CD4-positive, alpha-beta T cell treated with Interferon gamma for 1 hour (primary cell): ENCODE data around the gene ILRUN.
"Not testable (repeated sequence)": the region's sequence is repeated elsewhere in the genome, so short reads cannot be mapped to it uniquely, and the experiment has no call there.

Experiments used
- DNase-seq: peaks from one replicate; pipeline ENCODE4 v3.0.0-alpha.2; 2020

The ILRUN gene

DNA sequence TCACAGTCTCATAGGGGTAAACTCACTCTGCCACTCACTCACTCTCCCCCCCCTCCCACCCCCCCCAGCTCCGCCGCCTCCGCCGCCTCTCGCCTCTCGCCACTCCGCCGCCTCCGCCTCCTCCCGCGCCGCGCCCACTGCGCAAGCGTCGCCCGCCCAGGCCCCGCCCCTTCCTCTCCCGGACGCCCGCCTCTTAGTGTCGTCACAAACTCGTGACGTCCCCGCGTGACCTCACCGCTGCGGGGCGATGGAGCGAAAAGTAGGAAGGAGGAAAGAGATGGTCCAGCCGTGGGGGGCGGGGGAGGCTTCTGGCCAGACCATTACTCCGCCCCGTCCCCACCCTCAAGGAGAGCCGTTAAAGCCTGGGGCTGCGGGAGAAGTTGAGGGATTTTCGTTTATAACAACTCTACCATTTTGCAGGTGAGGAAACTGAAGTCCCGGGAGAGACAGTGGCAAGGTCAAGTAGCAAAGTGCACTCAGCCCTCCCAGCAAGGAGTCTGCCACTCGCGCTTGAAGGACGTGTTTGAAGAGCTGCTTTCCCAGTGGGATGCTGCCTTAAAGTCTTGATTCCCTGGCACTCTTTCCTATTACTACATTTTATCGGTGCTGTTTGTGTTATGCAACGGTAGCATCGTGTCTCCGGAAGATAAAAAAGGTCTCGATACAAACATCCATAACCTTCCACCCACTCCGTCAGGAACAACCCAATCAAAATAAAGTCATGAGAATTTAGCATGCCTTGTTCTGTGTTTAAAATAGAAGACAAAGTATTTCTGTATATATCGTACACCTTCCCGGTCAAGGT is at the start of gene ILRUN:
Gene ILRUN (minus strand): TSS at position 29 of the 805 bp plus-strand sequence. CDS start 164 bp downstream, outside the sequence.
- DNase-seq = peak; percentile 96

DNA sequence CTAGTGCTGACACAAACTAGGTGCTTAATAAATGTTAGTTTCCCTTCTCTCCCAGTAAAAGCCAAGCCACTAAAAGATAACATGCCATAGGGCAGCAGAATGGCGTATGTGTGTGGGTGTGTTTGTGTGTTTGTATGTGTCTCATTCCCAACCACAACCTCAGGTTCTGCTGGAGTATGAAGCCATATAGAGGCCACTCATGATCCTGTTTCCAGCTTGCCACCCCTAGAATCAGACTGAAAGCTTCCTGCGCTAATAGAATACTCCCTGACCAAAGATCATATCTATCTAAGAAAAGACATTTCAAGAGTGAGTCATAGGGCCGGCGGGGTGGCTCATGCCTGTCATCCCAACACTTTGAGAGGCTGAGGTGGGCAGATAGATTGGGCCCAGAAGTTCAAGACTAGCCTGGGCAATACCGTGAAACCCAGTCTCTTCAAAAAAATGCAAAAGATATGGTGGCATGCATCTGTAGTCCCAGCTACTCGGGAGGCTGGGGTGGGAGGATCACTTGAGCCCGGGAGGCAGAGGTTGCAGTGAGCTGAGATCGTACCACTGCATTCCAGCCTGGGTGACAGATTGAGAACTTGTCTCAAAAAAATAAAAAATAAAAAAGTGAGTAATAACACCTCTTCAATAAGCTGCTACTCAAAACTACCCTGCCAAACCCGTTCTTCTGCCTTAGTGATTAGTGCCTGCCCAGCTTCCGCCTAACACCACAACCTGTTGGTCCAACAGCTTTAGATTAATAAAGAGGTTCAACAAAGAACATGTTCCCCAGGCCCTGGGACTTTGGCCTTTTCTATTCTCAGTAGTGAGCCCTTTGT is 48.9 kb upstream of the ILRUN start:
- no peak for DNase-seq

DNA sequence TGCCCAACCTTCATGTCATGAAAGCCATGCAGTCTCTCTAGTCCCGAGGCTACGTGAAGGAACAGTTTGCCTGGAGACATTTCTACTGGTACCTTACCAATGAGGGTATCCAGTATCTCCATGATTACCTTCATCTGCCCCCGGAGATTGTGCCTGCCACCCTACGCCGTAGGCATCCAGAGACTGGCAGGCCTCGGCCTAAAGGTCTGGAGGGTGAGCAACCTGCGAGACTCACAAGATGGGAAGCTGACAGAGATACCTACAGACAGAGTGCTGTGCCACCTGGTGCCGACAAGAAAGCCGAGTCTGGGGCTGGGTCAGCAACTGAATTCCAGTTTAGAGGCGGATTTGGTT is 47.7 kb upstream of the ILRUN start:
- DNase-seq = not testable (repeated sequence)

DNA sequence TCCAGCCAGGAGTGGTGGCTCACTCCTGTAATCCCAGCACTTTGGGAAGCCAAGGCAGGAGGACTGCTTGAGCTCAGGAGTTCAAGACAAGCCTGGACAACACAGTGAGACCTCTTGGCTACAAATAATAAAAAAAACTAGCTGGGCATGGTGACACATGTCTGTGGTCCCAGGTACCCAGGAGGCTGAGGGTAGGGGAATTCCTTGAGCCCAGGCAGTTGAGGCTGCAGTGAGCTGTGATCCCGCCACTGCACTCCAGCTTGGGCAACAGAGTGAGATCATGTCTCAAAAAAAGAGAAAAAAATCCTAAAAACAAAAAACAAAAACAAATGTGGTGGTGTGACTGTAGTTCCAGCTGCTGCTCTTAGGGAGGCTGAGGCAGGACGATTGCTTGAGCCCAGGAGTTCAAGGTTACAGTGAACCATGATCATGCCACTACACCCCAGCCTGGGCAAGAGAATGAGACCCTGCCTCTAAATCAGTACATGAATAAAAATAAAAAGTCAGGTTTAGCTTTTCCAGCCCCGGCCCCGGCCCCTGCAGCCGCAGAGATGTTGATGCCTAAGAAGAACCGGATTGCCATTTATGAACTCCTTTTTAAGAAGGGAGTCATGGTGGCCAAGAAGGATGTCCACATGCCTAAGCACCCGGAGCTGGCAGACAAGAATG is 47.2 kb upstream of the ILRUN start:
- DNase-seq = no peak

DNA sequence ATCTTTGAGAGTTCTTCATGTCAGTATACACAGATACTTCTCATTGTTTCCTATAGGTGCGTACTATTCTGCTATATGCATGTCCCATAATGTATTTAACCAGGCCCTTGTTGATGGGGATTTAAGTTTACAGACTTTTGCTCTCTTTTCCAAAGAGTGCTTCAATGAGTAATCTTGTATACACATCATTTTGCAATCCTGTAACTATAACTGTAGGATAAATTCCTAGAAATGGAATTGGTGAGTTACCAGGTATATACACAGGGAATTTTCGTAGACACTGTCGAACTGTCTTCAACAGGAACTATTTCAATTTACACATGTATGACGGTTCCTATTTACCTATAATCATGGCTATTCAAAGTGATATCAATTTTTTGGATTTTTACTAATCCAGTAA is 45.5 kb upstream of the ILRUN start:
- DNase-seq = no peak

DNA sequence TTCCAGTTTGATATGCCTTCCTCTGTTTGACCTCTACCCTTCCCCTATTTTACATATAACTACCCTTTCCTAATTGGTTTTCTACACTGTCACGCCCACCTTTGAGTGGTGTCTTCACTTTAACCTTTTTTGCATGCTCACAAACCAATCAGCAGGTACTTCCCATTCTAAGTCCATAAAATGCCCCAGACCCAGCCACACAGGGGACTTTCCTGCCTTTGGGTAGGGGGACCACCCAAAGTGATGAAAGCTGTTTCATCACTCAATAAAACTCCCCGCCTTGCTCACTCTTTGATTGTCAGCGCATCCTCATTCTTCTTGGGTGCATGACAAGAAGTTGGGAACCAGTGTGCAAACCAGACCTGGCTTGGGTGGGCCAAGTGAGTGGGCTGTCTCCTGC is 40.3 kb upstream of the ILRUN start:
- no peak for DNase-seq

DNA sequence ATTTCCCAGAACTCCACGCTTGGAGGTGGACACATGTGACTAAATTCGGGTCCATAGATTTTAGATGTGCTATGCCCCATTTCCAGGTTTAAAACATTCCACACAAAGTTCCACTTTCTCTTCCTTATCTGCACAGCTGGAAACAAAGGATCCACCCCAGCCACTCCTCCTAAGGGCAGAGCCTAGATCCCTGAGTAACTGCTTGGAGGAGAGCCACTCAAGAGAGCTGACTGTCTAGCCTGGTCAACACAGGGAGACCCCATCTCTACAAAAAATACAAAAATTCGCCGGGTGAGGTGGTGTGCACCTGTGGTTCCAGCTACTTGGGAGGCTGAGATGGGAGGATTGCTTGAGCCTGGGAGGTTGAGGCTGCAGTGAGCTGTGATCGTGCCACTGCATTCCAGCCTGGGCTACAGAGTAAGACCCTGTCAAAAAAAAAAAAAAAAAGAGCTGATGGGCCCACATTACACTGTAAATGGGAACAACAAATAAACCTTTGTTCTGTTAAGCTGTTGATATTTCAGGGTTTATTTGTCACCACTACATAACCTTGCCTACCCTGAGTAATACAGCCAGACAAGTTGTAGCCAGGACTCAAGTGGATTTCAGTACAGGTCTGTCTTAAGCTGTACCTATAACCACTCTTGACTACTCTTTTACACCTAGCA is 35.0 kb upstream of the ILRUN start:
- DNase-seq = no peak

DNA sequence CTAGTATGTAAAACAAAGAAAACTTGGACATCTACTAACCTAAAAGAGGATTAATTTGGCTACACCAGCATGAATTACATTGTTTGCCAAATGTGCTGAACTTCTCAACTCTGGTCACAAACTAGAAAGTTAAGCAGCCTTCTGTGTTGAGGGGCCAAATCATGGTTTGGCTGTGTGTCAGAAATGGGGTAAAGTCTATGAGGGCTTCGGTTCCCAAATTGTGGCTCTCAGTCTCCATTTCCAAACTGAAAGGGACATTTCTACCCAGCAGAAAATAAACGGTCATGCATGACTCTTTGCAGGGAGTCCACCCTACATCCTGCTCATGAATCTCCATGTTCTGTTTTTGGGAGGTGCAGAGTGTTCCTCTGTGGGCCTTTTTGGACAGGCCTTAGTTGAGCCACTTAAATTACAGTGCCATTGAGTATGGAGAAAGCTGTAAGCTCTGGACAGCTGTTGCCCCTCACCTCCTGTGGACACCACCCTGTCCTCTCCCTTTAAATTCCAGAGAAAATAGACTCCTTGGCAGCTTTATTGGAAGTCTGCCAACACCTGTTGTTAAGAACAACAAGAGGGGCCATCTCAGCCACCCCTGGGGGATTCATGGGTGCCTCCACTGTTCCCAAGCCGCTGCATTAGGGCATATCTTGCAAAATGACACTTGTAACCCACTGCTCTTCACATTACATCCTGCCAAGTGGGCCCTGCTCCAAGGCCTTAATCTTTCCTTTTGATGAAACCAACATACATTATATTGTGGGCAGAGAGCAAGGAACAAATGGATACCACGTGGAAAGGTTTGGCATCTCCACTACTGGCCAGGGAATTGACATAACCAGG is 33.3 kb upstream of the ILRUN start:
- DNase-seq = no peak

DNA sequence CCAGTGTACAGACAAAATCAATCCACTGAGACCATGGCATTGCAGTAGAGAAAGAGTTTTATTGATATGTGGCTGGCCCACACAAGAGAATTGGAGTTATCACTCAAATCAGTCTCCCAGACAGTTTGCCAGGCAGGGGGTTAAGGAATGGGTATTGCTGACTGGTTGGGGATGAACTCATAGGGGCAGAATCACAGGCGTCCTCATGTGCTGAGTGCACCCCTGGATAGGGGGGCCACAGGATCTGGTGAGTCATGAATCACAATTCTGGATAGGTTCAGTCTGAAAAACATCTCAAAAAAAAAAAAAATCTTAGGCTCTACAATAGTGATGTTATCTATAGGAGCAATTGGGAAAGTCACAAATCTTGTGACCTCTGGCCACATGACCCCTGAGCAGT is 29.5 kb upstream of the ILRUN start:
- DNase-seq = no peak

DNA sequence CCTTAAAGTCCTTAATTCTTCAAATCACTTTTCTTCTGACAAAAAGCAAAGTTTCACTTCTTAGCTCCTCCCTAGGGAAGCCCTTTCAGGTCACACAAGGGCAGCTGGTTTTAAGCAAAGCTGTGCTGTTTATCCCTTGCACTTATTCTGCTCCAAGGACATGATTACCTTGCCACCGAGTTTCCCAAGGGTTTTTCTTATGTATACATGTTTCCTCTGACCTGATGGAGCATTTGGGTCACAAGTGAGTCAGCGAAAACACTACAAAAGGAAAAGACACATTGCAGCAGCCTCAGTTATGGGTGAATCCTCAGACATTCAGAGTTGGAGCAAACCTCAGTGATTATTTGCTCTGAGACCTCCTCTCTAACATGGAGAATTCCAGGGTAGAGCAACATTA is 26.6 kb upstream of the ILRUN start:
- no peak for DNase-seq

DNA sequence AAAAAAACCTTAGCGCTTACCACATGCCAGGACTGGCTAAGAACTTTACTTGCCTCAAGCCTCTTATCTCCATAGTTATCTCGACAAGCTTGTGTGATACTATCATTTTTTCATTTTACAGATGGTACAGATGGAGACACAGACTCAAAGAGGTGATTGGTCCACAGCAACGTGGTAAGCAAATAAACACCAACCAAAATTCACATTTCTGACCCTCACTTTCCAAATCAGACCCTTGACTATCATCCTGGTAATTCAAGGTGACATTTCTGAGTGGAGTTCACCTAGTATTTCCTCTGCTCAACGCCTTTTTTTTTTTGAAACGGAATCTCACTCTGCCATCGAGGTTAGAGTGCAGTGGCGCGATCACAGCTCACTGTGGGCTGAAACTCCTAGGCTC is 25.9 kb upstream of the ILRUN start:
- DNase-seq = no peak

DNA sequence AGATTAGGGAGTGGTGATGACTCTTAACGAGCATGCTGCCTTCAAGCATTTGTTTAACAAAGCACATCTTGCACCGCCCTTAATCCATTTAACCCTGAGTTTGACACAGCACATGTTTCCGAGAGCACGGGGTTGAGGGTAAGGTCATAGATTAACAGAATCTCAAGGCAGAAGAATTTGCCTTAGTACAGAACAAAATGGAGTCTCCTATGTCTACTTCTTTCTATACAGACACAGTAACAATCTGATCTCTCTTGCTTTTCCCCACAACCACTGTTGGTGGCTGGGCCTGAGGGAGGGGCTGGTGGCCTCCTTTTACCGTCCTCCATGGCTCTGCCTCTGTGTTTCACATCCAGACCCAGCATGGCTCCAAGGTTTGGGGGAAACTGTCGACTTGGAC is 23.6 kb upstream of the ILRUN start:
- DNase-seq = not testable (repeated sequence)

DNA sequence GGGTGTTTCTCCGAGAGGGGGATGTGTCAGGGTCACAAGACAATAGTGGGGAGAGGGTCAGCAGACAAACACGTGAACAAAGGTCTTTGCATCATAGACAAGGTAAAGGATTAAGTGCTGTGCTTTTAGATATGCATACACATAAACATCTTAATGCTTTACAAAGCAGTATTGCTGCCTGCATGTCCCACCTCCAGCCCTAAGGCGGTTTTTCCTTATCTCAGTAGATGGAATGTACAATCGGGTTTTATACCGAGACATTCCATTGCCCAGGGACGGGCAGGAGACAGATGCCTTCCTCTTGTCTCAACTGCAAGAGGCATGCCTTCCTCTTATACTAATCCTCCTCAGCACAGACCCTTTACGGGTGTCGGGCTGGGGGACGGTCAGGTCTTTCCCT is 23.1 kb upstream of the ILRUN start:
- DNase-seq = not testable (repeated sequence)

DNA sequence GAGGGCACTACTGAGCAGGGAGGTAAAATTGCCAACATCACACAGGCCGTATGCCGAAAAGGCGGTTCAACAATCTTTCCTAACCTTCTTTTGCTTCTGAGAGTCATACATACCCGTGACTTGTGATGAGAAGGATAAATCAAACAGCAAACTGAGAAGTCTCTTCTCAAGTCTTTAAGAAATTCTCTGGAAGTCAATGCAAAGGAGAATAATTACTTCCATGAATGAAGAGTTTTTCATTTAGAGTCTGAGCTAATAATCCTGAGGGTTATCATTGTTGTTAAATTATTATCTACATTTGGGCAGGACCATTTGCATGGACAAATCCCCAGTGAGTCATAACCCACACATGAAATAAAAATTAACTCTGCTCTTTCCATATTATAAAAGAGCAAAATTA is 22.4 kb upstream of the ILRUN start:
- DNase-seq = no peak

DNA sequence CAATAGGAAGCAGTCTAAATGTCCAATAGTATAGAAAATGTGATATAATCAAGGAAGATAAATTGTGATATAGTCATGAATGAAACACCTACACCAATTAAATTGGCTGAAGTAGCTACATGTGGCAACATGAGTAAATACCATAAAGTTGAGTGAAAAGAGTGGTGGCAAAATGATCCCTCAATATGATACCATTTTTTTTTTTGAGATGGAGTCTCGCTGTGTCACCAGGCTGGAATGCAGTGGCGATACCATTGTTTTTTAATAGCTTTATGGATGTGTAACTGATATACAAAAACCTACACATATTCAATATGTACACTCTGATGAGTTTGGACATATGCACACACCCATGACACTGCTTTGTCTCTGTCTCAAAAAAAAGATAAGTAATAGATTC is 20.9 kb upstream of the ILRUN start:
- no peak for DNase-seq

DNA sequence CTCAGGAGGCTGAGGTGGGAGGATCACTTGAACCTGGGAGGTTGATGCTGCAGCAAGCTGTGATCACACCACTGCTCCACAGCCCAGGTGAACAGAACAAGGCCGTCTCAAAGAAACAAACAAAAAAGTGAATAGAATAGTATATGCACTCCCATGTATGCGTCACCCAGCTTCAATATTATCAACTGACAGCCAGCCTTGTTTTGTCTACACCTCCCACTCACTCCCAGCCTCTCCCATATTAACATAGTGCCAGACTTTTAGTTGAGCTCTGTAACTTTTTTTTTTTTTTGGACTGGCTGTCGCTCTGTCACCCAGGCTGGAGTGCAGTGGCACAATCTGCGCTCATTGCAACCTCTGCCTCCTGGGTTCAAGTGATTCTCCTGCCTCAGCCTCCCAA is 18.1 kb upstream of the ILRUN start:
- DNase-seq = no peak

DNA sequence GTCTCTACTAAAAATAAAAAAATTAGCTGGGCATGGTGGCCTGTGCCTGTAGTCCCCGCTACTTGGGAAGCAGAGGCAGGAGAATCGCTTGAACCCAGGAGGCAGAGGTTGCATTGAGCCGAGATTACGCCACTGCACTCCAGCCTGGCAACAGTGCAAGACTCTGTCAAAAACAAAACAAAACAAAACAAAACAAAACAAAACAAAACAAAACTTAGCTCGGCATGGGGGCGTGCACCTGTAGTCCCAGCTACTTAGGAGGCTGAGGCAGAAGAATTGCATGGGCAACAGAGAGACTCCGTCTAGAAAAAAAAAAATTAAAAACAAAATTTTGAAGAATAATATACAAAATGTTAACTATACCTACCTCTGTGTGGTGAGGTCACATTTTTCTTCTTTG is 16.3 kb upstream of the ILRUN start:
- not testable (repeated sequence) for DNase-seq

DNA sequence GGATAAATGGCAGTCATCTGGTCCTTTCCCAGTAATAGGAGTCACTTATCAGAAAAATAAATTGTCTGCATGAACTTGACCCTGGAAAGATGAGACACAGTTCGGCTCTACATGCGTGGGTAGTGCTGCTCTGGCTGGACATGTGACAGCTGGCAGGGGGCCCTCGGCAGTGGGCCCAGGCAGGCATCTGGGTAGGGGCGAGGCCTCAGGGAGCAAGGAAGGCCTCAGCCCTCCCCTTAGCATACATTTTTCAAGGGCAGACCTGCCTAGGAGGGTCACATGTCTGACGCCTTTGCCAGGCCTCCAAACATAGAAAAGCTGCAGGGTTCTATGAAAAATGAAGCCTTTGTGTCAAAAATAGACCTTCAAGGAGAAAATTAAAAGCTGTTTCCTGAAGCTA is 12.8 kb upstream of the ILRUN start:
- DNase-seq = no peak

DNA sequence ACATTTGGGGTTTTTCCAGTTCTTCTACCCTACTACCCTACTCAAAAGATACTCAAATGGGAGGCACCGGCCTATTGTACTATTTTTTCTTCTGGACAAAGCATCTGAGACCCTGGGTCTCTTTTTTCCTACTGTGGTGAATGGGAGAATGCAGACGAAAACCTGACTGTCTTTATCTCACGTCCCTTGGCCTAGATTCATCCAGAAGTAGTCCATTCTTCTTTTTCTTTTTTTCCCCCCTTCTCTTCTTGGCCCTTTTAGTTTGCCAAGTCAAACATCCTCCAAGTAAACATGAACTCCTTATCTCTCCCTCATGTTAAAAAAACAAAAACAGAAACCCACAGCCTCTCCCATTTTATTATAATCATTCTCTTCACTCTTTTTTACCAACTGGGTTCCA is 8.7 kb upstream of the ILRUN start:
- no peak for DNase-seq

DNA sequence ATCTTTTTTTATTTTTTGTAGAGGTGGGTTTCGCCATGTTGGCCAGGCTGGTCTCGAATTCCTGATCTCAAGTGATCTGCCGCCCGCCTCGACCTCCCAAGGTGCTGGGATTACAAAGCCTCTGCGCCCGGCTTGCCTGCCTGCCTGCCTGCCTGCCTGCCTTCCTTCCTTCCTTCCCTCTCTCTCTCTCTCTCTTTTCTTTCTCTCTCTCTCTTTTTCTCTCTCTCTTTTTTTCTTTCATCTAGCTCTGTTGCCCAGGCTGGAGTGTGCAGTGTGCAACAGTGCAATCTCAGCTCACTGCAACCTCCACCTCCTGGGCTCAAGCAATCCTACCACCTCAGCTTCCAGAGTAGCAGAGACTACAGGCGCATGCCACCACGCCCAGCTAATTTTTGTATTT is 4.6 kb upstream of the ILRUN start:
- no peak for DNase-seq

DNA sequence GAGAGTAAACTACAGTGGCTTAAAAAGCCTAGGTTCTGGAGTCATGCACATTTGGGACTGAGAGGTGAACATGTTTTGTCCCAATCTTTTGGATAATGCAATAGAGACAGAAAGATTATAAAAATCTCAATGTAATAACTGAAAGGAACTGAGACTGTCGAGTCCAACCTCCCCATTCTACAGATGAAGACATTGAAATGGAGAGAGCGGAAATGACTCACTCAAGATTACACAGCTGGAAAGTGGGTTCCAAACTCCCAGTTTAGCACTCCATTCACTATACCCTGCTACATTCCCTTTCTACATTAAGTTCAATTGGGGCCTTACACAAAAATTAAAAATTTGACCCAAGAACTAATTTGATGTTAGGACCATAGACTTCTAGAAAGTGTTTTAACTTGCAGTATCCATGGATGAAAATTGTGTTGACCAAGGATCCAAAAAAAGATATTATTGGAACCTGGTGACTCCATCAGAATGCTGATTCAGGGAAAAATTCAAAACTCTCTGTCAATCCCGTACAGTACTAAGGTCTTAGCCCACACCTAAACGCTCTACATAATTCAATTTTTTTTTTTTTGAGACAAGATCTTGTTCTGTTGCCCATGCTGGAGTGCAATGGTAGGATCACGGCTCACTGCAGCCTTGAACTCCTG is 1.5 kb upstream of the ILRUN start:
- no peak for DNase-seq

DNA sequence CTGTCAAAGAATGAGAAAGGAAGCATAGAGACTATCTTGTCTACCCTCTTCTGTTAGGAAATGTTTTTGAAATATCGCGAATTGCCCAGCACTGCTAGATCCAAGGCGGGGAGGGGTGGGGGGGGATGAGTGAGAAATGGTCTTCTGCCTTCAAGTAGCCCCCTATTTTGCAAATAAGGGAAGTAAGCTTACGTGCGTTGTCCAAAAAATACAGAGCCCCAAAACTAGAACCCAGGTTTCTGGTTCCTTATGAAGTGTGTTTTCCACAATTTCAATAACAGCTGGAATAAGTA is 923 bp upstream of the ILRUN start:
- no peak for DNase-seq
